LNCAP (cell line): Measurements from ENCODE around the gene CLBA1.

Source experiments
- CTCF ChIP-seq: fragments of 450-650 bp; IDR thresholded peaks from 2 replicates; pipeline ENCODE4 v1.5.1; 2017; ENCODE audit warnings: mild to moderate bottlenecking

The CLBA1 gene

GRCh38 chr14:105021656-105022275 lies 36.2 kb downstream of the CLBA1 start:
- peak; percentile 40; the same call in 1 of the 2 replicates for TF ChIP-seq CTCF

GRCh38 chr14:105022276-105022670 lies 36.7 kb downstream of the CLBA1 start:
- no peak for TF ChIP-seq CTCF

- TF ChIP-seq CTCF = no peak
Observed at GRCh38 chr14:105023144-105023543, 37.6 kb downstream of the CLBA1 start.

DNA sequence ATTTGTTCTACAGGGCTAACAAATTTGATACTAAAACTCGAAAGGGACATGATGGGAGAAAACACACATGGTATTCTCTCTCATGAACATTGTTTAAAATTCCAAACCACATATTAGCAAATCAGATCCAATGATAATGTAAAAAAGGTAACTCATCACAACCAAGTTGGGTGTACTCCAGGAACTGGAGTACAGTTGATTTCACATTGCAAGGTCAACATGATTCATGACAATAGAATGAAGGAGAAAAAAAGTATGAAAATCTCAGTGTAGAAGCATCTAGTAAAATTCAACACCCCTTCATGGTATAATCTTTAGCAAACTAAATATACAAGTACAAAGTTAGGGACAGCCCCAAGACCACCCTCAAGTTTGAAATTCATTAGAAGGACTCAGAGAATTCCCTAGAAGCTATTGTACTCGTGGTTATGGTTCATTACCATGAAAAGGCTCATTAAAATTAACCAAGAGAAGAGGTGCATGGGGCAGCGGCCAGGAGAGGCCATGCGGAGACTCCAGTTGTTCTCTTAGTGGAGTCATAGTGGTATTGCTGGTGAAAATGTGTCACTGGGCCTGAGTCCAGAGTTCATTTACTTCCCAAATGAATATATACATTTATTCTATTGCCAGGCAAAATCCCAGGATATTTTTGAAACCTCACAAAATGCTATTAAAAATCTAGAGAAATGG lies 38.3 kb downstream of the CLBA1 start:
- TF ChIP-seq CTCF = no peak

DNA sequence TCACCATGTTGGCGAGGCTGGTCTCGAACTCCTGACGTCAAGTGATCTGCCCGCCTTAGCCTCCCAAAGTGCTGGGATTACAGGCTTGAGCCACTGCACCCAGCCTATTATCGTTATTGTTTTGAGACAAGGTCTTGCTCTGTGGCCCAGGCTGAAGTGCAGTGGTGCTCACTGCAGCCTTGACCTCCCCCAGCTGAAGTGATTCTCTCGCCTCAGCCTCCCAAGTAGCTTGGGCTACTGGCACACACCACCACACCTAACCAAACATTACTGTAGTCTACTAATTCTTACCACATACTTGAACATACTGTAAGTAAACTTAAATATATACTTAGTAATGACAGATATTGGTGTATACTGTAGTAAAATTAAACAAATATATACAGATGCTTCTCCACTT lies 39.8 kb downstream of the CLBA1 start:
- TF ChIP-seq CTCF = no peak

GRCh38 chr14:105026033-105026785 lies 40.6 kb downstream of the CLBA1 start:
- no peak for TF ChIP-seq CTCF

DNA sequence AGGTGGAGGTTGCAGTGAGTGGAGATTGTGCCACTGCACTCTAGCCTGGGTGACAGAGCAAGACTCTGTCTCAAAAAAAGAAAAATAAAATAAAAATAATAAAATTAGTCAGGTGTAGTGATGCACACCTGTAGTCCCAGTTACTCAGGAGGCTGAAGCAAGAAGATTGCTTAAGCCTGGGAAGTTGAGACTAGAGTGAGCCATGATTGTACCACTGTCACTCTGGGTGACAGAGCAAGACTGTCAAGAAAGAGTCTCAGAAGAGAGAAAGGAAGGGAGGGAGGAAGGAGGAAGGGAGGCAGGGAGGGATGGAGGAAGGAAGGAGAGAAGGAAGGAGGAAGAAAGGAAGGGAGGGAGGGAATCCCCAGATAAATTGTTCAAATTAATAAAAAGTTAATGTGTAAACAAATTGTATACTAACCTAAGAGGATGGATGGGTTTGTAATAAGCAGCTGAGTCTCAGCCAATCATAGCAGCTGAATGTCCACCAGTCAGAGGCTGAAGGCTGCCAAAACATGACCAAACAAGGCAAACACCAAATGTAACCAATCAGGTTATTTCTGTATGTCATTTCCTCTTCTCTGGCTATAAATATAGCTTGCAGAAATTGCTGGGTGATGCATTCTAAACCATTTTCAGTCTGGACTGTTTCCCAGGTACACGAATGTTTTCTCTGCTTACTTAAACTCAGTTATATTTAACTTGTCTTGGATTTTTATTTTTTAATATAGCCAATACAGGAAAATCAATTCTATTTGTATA lies 41.4 kb downstream of the CLBA1 start:
- TF ChIP-seq CTCF = no peak
